OCI-LY7 (cell line): ENCODE results near the gene CABP4. TPM values are rescaled to one million over a fixed set of nuclear protein-coding genes. Genes with fewer than 3 reads are reported as not detected.

ENCODE experiments used
- BruUV-seq: library from RNA; stranded (reverse); fragments of 400-500 nt; replicated peaks from 2 replicates; lab custom pipeline; 2021; lab: Mats Ljungman, UMichigan
- CTCF ChIA-PET: fragments of 300-600 bp; sonication (Branson Sonifier 250); formaldehyde crosslinking; loops from one replicate; lab custom pipeline; 2022; ENCODE audit warnings: antibody characterized with exemption; ENCODE audit not compliant: unreplicated experiment; lab: Charles Lee
- POLR2A ChIA-PET: fragments of 300-600 bp; sonication (Branson Sonifier 250); formaldehyde crosslinking; loops from one replicate; lab custom pipeline; 2022; ENCODE audit warnings: antibody characterized with exemption; lab: Charles Lee
- DNase-seq: peaks from one replicate; pipeline ENCODE4 v3.0.0-alpha.2; 2015; ENCODE audit warnings: low spot score
- H2AFZ ChIP-seq: fragments of 200-600 bp; sonication (generic), shearing (Covaris generic); 2 replicates; pipeline ENCODE4 v1.6.1; 2014; ENCODE audit warnings: mild to moderate bottlenecking, antibody characterized with exemption, low read length, moderate library complexity
- H3K27ac ChIP-seq: fragments of 200-600 bp; sonication (generic); 2 replicates; pipeline ENCODE4 v1.5.1; 2014; ENCODE audit warnings: mixed run types, low read depth, mild to moderate bottlenecking, moderate library complexity, low read length, inconsistent platforms; ENCODE audit not compliant: poor library complexity, severe bottlenecking
- H3K36me3 ChIP-seq: fragments of 200-600 bp; sonication (generic); 2 replicates; pipeline ENCODE4 v1.6.1; 2014; ENCODE audit warnings: mild to moderate bottlenecking, antibody characterized with exemption, low read length, moderate library complexity, mixed read lengths; ENCODE audit not compliant: insufficient read depth
- H3K4me1 ChIP-seq: fragments of 200-600 bp; sonication (generic); 2 replicates; pipeline ENCODE4 v1.5.1; 2014; ENCODE audit warnings: mild to moderate bottlenecking, low read length; ENCODE audit not compliant: insufficient read depth, poor library complexity, severe bottlenecking
- H3K4me2 ChIP-seq: fragments of 200-600 bp; sonication (generic); 2 replicates; pipeline ENCODE4 v1.6.1; 2014; ENCODE audit warnings: mild to moderate bottlenecking, low read length
- H3K4me3 ChIP-seq: fragments of 200-600 bp; sonication (generic); 2 replicates; pipeline ENCODE4 v1.5.1; 2014; ENCODE audit warnings: mild to moderate bottlenecking, low read depth, low read length; ENCODE audit not compliant: poor library complexity, severe bottlenecking
- H3K79me2 ChIP-seq: fragments of 200-600 bp; sonication (generic); 2 replicates; pipeline ENCODE4 v1.6.1; 2016; ENCODE audit warnings: low read depth, mild to moderate bottlenecking, low read length, moderate library complexity, mixed read lengths; ENCODE audit not compliant: insufficient read depth
- H3K9me2 ChIP-seq: fragments of 200-600 bp; sonication (generic); 2 replicates; pipeline ENCODE4 v1.6.1; 2016; ENCODE audit warnings: mild to moderate bottlenecking, low read length, mixed read lengths; ENCODE audit not compliant: insufficient read depth
- H3K9me3 ChIP-seq: fragments of 200-600 bp; sonication (generic); 2 replicates; pipeline ENCODE4 v1.6.1; 2014; ENCODE audit warnings: mild to moderate bottlenecking, mixed run types, low read length, mixed read lengths
- H4K20me1 ChIP-seq: fragments of 200-600 bp; sonication (generic); 2 replicates; pipeline ENCODE4 v1.6.1; 2014; ENCODE audit warnings: mild to moderate bottlenecking, antibody characterized with exemption, low read length, moderate library complexity, mixed read lengths; ENCODE audit not compliant: insufficient read depth
- EZH2phosphoT487 ChIP-seq: fragments of 200-600 bp; sonication (generic); IDR thresholded peaks from 2 replicates; pipeline ENCODE4 v1.6.1; 2018; ENCODE audit warnings: low read depth, borderline replicate concordance, mild to moderate bottlenecking, mixed run types, antibody characterized with exemption, low read length, moderate library complexity, mixed read lengths
- intact Hi-C: fragments of 100-400 bp; cut with micrococcal nuclease; formaldehyde crosslinking; loops from one replicate; pipeline ENCODE4 v1.10.0; 2022; ENCODE audit not compliant: unreplicated experiment
- total RNA-seq, 2 experiments: library from RNA; depleted of rRNA in 1 of 2; stranded (reverse); fragments of >200 nt in 1 of 2; shearing (Covaris generic) in 1 of 2; gene quantifications; 2 replicates each; pipeline ENCODE4 v1.2.3, GENCODE V29; 2014 to 2022
- TF ChIP-seq, protein P1 (sequence below): fragments of 200-600 bp; sonication (generic); conservative IDR thresholded peaks from 2 replicates; pipeline ENCODE4 v1.5.1; 2014; ENCODE audit warnings: mild to moderate bottlenecking, antibody characterized with exemption, low read length, moderate library complexity, mixed read lengths

The CABP4 gene
- total RNA-seq, 2 experiments from 2014 or later = 3.0 to 11.5 TPM

DNA sequence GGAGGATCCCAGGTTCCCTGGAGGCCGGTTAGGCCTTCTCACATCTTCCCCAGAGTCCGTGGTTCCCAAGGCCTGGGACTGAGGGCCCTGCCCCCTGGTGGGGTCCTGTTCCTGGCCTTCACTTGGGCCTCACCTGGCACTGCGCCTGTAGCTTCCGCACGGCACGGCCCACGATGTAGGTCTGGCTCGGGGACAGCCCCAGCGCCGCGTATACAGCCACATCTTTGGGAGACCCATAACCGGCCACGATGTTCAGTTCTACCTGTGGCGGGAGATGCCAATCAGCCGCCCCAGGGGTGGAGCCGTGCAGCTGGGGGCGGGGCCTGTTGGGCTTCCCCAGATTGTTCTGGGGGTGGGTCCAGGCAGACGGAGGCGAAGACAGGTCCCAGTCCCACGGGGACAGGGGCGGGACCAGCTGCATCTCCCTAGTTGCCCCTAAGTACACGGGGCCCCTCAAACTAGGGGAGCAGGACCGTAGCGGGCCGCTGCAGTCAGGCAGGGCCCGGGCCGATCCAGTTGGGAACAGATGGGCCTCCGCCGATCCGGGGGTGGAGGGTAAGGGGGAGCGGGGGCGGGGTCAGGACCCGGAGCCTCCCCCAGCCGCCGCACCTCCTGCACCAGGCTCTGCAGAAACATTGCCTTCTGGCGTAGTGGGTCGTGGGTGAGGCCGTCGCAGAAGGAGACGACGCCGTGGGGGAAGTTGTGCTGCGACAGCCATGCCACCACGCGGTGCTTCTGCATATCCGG, 37.8 kb downstream of the CABP4 start:
- Histone ChIP-seq H3K9me3 (no peaks in the 10 kb centered on the region), H3K79me2 (no peaks in the 10 kb centered on the region), H3K4me3 (no peak overlapping the region), H3K9me2 (no peaks in the 10 kb centered on the region), H4K20me1 (no peaks in the 10 kb centered on the region), H3K36me3 (peaks cover 58% of the 10 kb centered on the region), H3K4me1 (no peaks in the 10 kb centered on the region), H3K27ac (no peak overlapping the region), H3K4me2 (no peak overlapping the region), H2AFZ (no peak overlapping the region)
- DNase-seq = peak; percentile 25
- TF ChIP-seq, protein P1, sequence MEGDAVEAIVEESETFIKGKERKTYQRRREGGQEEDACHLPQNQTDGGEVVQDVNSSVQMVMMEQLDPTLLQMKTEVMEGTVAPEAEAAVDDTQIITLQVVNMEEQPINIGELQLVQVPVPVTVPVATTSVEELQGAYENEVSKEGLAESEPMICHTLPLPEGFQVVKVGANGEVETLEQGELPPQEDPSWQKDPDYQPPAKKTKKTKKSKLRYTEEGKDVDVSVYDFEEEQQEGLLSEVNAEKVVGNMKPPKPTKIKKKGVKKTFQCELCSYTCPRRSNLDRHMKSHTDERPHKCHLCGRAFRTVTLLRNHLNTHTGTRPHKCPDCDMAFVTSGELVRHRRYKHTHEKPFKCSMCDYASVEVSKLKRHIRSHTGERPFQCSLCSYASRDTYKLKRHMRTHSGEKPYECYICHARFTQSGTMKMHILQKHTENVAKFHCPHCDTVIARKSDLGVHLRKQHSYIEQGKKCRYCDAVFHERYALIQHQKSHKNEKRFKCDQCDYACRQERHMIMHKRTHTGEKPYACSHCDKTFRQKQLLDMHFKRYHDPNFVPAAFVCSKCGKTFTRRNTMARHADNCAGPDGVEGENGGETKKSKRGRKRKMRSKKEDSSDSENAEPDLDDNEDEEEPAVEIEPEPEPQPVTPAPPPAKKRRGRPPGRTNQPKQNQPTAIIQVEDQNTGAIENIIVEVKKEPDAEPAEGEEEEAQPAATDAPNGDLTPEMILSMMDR = no peak
- TF ChIP-seq EZH2phosphoT487 = no peak
- BruUV-seq = no TSS peak
- ChIA-PET POLR2A (no interaction called here), CTCF (no interaction called here)
- intact Hi-C loops = no loop called here

DNA sequence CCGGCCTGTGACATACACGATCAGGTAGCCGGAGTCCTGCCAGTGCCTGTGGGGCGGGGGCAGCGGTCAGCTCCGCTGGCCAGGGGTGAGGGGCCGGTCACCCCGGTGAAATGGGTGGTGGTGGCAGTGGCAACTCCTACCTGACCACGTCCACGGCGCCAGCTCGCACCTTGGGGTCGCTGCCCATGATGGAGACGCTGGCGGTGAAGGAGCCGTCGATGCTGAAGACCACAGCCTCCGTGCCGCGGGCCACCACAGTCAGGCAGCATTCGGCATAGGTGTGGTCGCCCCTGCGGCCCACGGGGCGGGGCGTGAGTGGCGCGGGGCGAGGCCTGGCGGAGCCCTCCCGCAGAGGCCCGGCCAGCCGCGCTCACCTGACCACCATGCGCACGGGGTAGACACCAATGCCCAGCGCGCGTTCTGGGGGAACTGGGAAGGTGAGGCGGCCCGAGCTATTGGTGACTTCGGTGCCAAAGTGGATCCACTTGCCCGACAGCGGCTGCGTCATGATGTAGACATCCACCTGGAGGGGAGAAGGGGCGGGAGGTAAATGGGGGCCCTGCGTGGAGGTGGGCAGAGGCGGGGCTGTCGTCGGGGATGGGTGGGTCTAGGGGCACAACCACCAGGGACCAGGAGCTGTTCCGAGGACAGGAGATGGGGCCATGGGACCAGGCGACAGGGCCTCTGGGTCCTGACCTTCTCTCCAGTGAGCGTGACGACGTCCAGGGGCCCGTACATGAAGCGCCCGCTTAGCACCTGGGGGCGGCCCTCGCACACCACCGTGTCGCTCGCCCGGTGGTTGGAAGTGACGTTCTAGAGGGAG, 38.6 kb downstream of the CABP4 start:
- POLR2A ChIA-PET = no interaction called here
- H3K36me3 ChIP-seq = peaks cover 51% of the 10 kb centered on the region; the same call in 1 of the 2 replicates

More for the DNA sequence above, 38.6 kb downstream of the CABP4 start:
- no peak overlapping the region for H3K27ac ChIP-seq
- no peaks in the 10 kb centered on the region for H3K9me2 ChIP-seq
- no TSS peak for BruUV-seq
- TF ChIP-seq, protein P1 = no peak
- TF ChIP-seq EZH2phosphoT487 = no peak
- H2AFZ ChIP-seq = no peak overlapping the region
- intact Hi-C loops = no loop called here
- H3K9me3 ChIP-seq = no peaks in the 10 kb centered on the region
- H4K20me1 ChIP-seq = no peaks in the 10 kb centered on the region
- H3K4me1 ChIP-seq = no peaks in the 10 kb centered on the region
- H3K4me3 ChIP-seq = no peak overlapping the region
- H3K4me2 ChIP-seq = no peak overlapping the region
- no peaks in the 10 kb centered on the region for H3K79me2 ChIP-seq
- DNase-seq = no peak
- CTCF ChIA-PET = no interaction called here
